GM12874 (cell line): ENCODE data around the gene NUP210.

ENCODE experiments used
- CTCF ChIP-seq: IDR thresholded peaks from 2 replicates; pipeline ENCODE4 v1.5.1; 2011; ENCODE audit warnings: low read depth, mild to moderate bottlenecking, control low read depth, low read length, moderate library complexity; ENCODE audit not compliant: insufficient read depth

The NUP210 gene

GRCh38 chr3:13397316-13397715, 22.8 kb downstream of the NUP210 start:
- TF ChIP-seq CTCF = no peak

- no peak for TF ChIP-seq CTCF
Measured at GRCh38 chr3:13394363-13394762, 25.8 kb downstream of the NUP210 start.

- no peak for TF ChIP-seq CTCF
Measured at GRCh38 chr3:13393427-13394360, 26.4 kb downstream of the NUP210 start.

GRCh38 chr3:13391308-13391707, 28.8 kb downstream of the NUP210 start:
- peak; percentile 13; the same call in 1 of the 2 replicates for TF ChIP-seq CTCF

- TF ChIP-seq CTCF = no peak
Measured at GRCh38 chr3:13389378-13389777, 30.7 kb downstream of the NUP210 start.

GRCh38 chr3:13388816-13389215, 31.3 kb downstream of the NUP210 start:
- TF ChIP-seq CTCF = no peak

GRCh38 chr3:13385373-13385965, 34.7 kb downstream of the NUP210 start:
- no peak for TF ChIP-seq CTCF
